PC-9 (cell line): ENCODE measurements around the gene AK5. TPM values are rescaled to one million over a fixed set of nuclear protein-coding genes. Genes with fewer than 3 reads are reported as not detected.

Experiments used
- BruUV-seq: library from RNA; stranded (reverse); fragments of 400-500 nt; replicated peaks from 2 replicates; lab custom pipeline; 2021; lab: Mats Ljungman, UMichigan
- CTCF ChIA-PET: fragments of 300-600 bp; sonication (Branson Sonifier 250); formaldehyde crosslinking; loops from one replicate; lab custom pipeline; 2022; ENCODE audit warnings: antibody characterized with exemption; lab: Charles Lee
- POLR2A ChIA-PET: fragments of 300-600 bp; sonication (Branson Sonifier 250); formaldehyde crosslinking; loops from one replicate; lab custom pipeline; 2022; ENCODE audit warnings: antibody characterized with exemption; ENCODE audit not compliant: unreplicated experiment; lab: Charles Lee
- DNase-seq, 2 experiments: peaks; one replicate each; pipeline versions ENCODE4 v3.0.0 to v3.0.0-alpha.2; 2015 to 2022; ENCODE audit warnings: mixed read lengths in 1 of 2
- H2AFZ ChIP-seq: fragments of 200-600 bp; sonication (generic); 2 replicates; pipeline ENCODE4 v1.8.1; 2017; ENCODE audit warnings: antibody characterized with exemption
- H3F3A ChIP-seq: fragments of 200-600 bp; sonication (generic); 2 replicates; pipeline ENCODE4 v1.8.1; 2017; ENCODE audit warnings: antibody characterized with exemption, mild to moderate bottlenecking, low read depth; ENCODE audit not compliant: insufficient read depth
- H3K27ac ChIP-seq: fragments of 200-600 bp; sonication (generic); 2 replicates; pipeline ENCODE4 v1.6.1; 2016; ENCODE audit warnings: mixed run types
- H3K27me3 ChIP-seq: fragments of 200-600 bp; sonication (generic); 2 replicates; pipeline ENCODE4 v1.6.1; 2016; ENCODE audit warnings: low read depth, mixed run types; ENCODE audit not compliant: insufficient read depth
- H3K36me3 ChIP-seq: fragments of 200-600 bp; sonication (generic); 2 replicates; pipeline ENCODE4 v1.6.1; 2016; ENCODE audit warnings: low read depth, mixed run types
- H3K4me1 ChIP-seq: fragments of 200-600 bp; sonication (generic); replicated peaks from 2 replicates; pipeline ENCODE4 v1.6.1; 2016; ENCODE audit warnings: mixed run types; ENCODE audit not compliant: insufficient read depth
- H3K4me2 ChIP-seq: fragments of 200-600 bp; sonication (generic); 2 replicates; pipeline ENCODE4 v1.6.1; 2017; ENCODE audit warnings: mixed run types
- H3K4me3 ChIP-seq: fragments of 200-600 bp; sonication (generic); 2 replicates; pipeline ENCODE4 v1.6.1; 2016; ENCODE audit warnings: mixed run types
- H3K79me2 ChIP-seq: fragments of 200-600 bp; sonication (generic); 2 replicates; pipeline ENCODE4 v1.6.1; 2017; ENCODE audit warnings: low read depth, mixed run types
- H3K9me2 ChIP-seq: fragments of 200-600 bp; sonication (generic); 2 replicates; pipeline ENCODE4 v1.8.1; 2017; ENCODE audit warnings: mild to moderate bottlenecking; ENCODE audit not compliant: insufficient read depth
- H3K9me3 ChIP-seq: fragments of 200-600 bp; sonication (generic); 2 replicates; pipeline ENCODE4 v1.8.1; 2016; ENCODE audit warnings: low read depth; ENCODE audit not compliant: insufficient read depth
- H4K20me1 ChIP-seq: fragments of 200-600 bp; sonication (generic); 2 replicates; pipeline ENCODE4 v1.8.1; 2017; ENCODE audit not compliant: insufficient read depth
- EZH2 ChIP-seq: fragments of 200-600 bp; sonication (generic); IDR thresholded peaks from 2 replicates; pipeline ENCODE4 v1.8.0; 2017; ENCODE audit warnings: antibody characterized with exemption, low read depth
- intact Hi-C: fragments of 100-400 bp; cut with micrococcal nuclease; formaldehyde crosslinking; loops from one replicate; pipeline ENCODE4 v1.10.0; 2022; ENCODE audit not compliant: unreplicated experiment
- total RNA-seq: library from RNA; stranded (reverse); gene quantifications from 2 replicates; pipeline ENCODE4 v1.2.3, GENCODE V29; 2021
- TF ChIP-seq, protein P1 (sequence below): fragments of 200-600 bp; sonication (generic); conservative IDR thresholded peaks from 2 replicates; pipeline ENCODE4 v1.6.1; 2017; ENCODE audit warnings: mixed run types, antibody characterized with exemption, mild to moderate bottlenecking, moderate library complexity

AK5 gene
- total RNA-seq, 1 experiment from 2014 or later = 1.2 TPM

DNA sequence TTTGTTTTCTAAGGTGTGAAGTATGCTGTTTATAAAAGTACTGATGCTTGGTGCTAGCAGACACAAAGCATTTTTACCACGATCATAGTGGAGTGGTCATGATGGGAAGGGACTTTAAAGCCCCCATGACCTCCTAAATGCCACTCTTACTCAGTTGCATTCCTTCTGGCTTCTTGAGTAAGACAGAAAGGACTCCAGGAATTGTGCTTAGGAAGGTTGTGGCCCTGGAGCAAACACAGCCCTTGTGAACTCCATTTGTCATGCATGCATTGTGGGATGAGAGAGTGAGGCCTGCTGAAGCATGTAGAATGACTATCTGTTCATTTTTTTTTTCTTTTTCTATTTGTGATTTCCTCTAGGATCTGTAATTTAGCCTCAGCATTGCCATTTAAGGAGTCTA, 34.2 kb downstream of the AK5 start:
- CTCF ChIA-PET = no interaction called here
- POLR2A ChIA-PET = no interaction called here
- Histone ChIP-seq H3K36me3 (no peaks in the 10 kb centered on the region), H3F3A (peaks cover 1% of the 10 kb centered on the region; the same call in 1 of the 2 replicates), H4K20me1 (no peaks in the 10 kb centered on the region), H3K9me3 (peaks cover 14% of the 10 kb centered on the region), H3K79me2 (no peaks in the 10 kb centered on the region), H3K4me3 (no peak overlapping the region), H2AFZ (no peak overlapping the region), H3K27me3 (no peaks in the 10 kb centered on the region), H3K27ac (no peak overlapping the region), H3K4me2 (no peak overlapping the region), H3K9me2 (no peaks in the 10 kb centered on the region), H3K4me1 (peaks cover 1% of the 10 kb centered on the region)
- BruUV-seq = no TSS peak
- intact Hi-C loops = no loop called here
- TF ChIP-seq, protein P1, sequence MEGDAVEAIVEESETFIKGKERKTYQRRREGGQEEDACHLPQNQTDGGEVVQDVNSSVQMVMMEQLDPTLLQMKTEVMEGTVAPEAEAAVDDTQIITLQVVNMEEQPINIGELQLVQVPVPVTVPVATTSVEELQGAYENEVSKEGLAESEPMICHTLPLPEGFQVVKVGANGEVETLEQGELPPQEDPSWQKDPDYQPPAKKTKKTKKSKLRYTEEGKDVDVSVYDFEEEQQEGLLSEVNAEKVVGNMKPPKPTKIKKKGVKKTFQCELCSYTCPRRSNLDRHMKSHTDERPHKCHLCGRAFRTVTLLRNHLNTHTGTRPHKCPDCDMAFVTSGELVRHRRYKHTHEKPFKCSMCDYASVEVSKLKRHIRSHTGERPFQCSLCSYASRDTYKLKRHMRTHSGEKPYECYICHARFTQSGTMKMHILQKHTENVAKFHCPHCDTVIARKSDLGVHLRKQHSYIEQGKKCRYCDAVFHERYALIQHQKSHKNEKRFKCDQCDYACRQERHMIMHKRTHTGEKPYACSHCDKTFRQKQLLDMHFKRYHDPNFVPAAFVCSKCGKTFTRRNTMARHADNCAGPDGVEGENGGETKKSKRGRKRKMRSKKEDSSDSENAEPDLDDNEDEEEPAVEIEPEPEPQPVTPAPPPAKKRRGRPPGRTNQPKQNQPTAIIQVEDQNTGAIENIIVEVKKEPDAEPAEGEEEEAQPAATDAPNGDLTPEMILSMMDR = no peak
- no peak for TF ChIP-seq EZH2
- DNase-seq = no peak

GRCh38 chr1:77316966-77317365, 35.1 kb downstream of the AK5 start:
- peaks cover 11% of the 10 kb centered on the region for H3F3A ChIP-seq
- CTCF ChIA-PET = no interaction called here
- H3K79me2 ChIP-seq = no peaks in the 10 kb centered on the region
- POLR2A ChIA-PET = no interaction called here
- H3K4me2 ChIP-seq = no peak overlapping the region
- no peaks in the 10 kb centered on the region for H3K36me3 ChIP-seq
- H3K9me3 ChIP-seq = peaks cover 14% of the 10 kb centered on the region
- TF ChIP-seq EZH2 = no peak
- TF ChIP-seq, protein P1 = no peak
- H4K20me1 ChIP-seq = no peaks in the 10 kb centered on the region
- intact Hi-C loops = no loop called here
- H3K4me1 ChIP-seq = peaks cover 11% of the 10 kb centered on the region
- H3K27ac ChIP-seq = no peak overlapping the region
- no peak overlapping the region for H2AFZ ChIP-seq
- no TSS peak for BruUV-seq
- no peak for DNase-seq
- H3K4me3 ChIP-seq = no peak overlapping the region
- H3K9me2 ChIP-seq = no peaks in the 10 kb centered on the region
- H3K27me3 ChIP-seq = no peaks in the 10 kb centered on the region

GRCh38 chr1:77319036-77319705, 37.4 kb downstream of the AK5 start:
- Histone ChIP-seq H3F3A (peaks cover 25% of the 10 kb centered on the region), H3K79me2 (no peaks in the 10 kb centered on the region), H3K36me3 (no peaks in the 10 kb centered on the region), H3K4me2 (no peak overlapping the region), H3K27me3 (no peaks in the 10 kb centered on the region), H3K4me3 (no peak overlapping the region), H3K9me2 (no peaks in the 10 kb centered on the region), H3K9me3 (peaks cover 20% of the 10 kb centered on the region), H3K4me1 (peaks cover 30% of the 10 kb centered on the region), H2AFZ (no peak overlapping the region; the same call in 1 of the 2 replicates), H4K20me1 (no peaks in the 10 kb centered on the region), H3K27ac (no peak overlapping the region)
- POLR2A ChIA-PET = no interaction called here
- BruUV-seq = no TSS peak
- CTCF ChIA-PET = no interaction called here
- no peak for TF ChIP-seq EZH2
- TF ChIP-seq, protein P1 = no peak
- no peak for DNase-seq
- intact Hi-C loops = no loop called here
